Large intestine (tissue), 3 donors: ENCODE measurements around the gene COMTD1. TPM values are rescaled to one million over a fixed set of nuclear protein-coding genes. Genes with fewer than 3 reads are reported as not detected.
"Not testable (repeated sequence)": the region's sequence is repeated elsewhere in the genome, so short reads cannot be mapped to it uniquely, and the experiment has no call there.

Experiments
- DNase-seq, 2 donors: peaks; one replicate each; pipeline versions ENCODE4 v3.0.0 to v3.0.0-alpha.2; 2013
- H3K27ac ChIP-seq: one replicate; pipeline ENCODE4 v1.5.1; 2013; ENCODE audit warnings: low read length
- H3K27me3 ChIP-seq: 2 replicates; pipeline ENCODE4 v1.6.1; 2013; ENCODE audit warnings: low read length; ENCODE audit not compliant: control insufficient read depth, insufficient read depth
- H3K36me3 ChIP-seq: 2 replicates; pipeline ENCODE4 v1.6.1; 2013; ENCODE audit warnings: low read length; ENCODE audit not compliant: control insufficient read depth, insufficient read depth
- H3K4me1 ChIP-seq: one replicate; pipeline ENCODE4 v1.6.1; 2013; ENCODE audit warnings: low read length; ENCODE audit not compliant: control insufficient read depth, insufficient read depth
- H3K4me3 ChIP-seq: one replicate; pipeline ENCODE4 v1.5.1; 2013; ENCODE audit warnings: low read length
- H3K9me3 ChIP-seq: one replicate; pipeline ENCODE4 v1.6.1; 2013; ENCODE audit warnings: mild to moderate bottlenecking, low read depth, low read length, moderate library complexity; ENCODE audit not compliant: control insufficient read depth
- WGBS: methylation state at CpG from one replicate; pipeline ENCODE4 v1.1.5; 2013; ENCODE audit warnings: low lambda C conversion rate; ENCODE audit not compliant: insufficient coverage; 5-methylcytosine and 5-hydroxymethylcytosine counted together
- polyA plus RNA-seq: library from polyadenylated mRNA; unstranded; fragments of 120-200 nt; gene quantifications from one replicate; pipeline ENCODE4 v1.2.1, GENCODE V29; 2013

COMTD1 gene
- polyA plus RNA-seq, 1 donor = 34.2 TPM

- Histone ChIP-seq H3K27me3 (no peaks in the 10 kb centered on the region), H3K36me3 (peaks cover 2% of the 10 kb centered on the region), H3K4me3 (no peak overlapping the region), H3K27ac (no peak overlapping the region), H3K9me3 (no peaks in the 10 kb centered on the region), H3K4me1 (peaks cover 20% of the 10 kb centered on the region)
- DNase-seq = no peak
- 84% methylated on average over 2 of the region's 13 CpGs for WGBS
Observed at GRCh38 chr10:75207079-75207856, 28.5 kb downstream of the COMTD1 start.

GRCh38 chr10:75206638-75207037 lies 29.1 kb downstream of the COMTD1 start:
- H3K9me3 ChIP-seq, H3K4me3 ChIP-seq, H3K36me3 ChIP-seq, H3K27me3 ChIP-seq, DNase-seq, H3K27ac ChIP-seq: not testable (repeated sequence)
- WGBS = no CpG with 5 or more reads among the region's 14 CpGs
- H3K4me1 ChIP-seq = peaks cover 20% of the 10 kb centered on the region

GRCh38 chr10:75205908-75206307 lies 29.8 kb downstream of the COMTD1 start:
- DNase-seq = no peak
- Histone ChIP-seq H3K36me3 (no peaks in the 10 kb centered on the region), H3K4me3 (no peak overlapping the region), H3K27ac (no peak overlapping the region), H3K4me1 (peaks cover 21% of the 10 kb centered on the region), H3K9me3 (no peaks in the 10 kb centered on the region), H3K27me3 (no peaks in the 10 kb centered on the region)
- WGBS = no CpG with 5 or more reads among the region's 2 CpGs

- Histone ChIP-seq H3K9me3 (no peaks in the 10 kb centered on the region), H3K36me3 (no peaks in the 10 kb centered on the region), H3K27ac (no peak overlapping the region), H3K27me3 (no peaks in the 10 kb centered on the region), H3K4me1 (peaks cover 18% of the 10 kb centered on the region), H3K4me3 (no peak overlapping the region)
- no peak for DNase-seq
- WGBS = 100% methylated on average over 1 of the region's 5 CpGs
Observed at GRCh38 chr10:75203724-75204123, 32.0 kb downstream of the COMTD1 start.

- DNase-seq, H3K36me3 ChIP-seq, H3K27ac ChIP-seq, H3K27me3 ChIP-seq, H3K9me3 ChIP-seq, H3K4me3 ChIP-seq: not testable (repeated sequence)
- no CpG with 5 or more reads among the region's 11 CpGs for WGBS
- H3K4me1 ChIP-seq = peaks cover 15% of the 10 kb centered on the region
Observed at GRCh38 chr10:75203046-75203620, 32.6 kb downstream of the COMTD1 start.

GRCh38 chr10:75202321-75203045 lies 33.3 kb downstream of the COMTD1 start:
- no peaks in the 10 kb centered on the region for H3K27me3 ChIP-seq
- no CpG with 5 or more reads among the region's 1 CpG for WGBS
- H3K9me3 ChIP-seq = no peaks in the 10 kb centered on the region
- no peaks in the 10 kb centered on the region for H3K36me3 ChIP-seq
- H3K27ac ChIP-seq = peak overlapping the region; percentile 9
- H3K4me1 ChIP-seq = peaks cover 11% of the 10 kb centered on the region
- H3K4me3 ChIP-seq = no peak overlapping the region
- no peak for DNase-seq

- Histone ChIP-seq H3K4me1 (peaks cover 9% of the 10 kb centered on the region), H3K9me3 (no peaks in the 10 kb centered on the region), H3K27ac (peak overlapping the region; percentile 43), H3K4me3 (no peak overlapping the region), H3K27me3 (no peaks in the 10 kb centered on the region), H3K36me3 (no peaks in the 10 kb centered on the region)
- WGBS = no CpG with 5 or more reads among the region's 9 CpGs
- DNase-seq = peak; percentile 83 to 89
Observed at GRCh38 chr10:75201793-75202307, 33.9 kb downstream of the COMTD1 start.

GRCh38 chr10:75199949-75200348 lies 35.8 kb downstream of the COMTD1 start:
- no CpG with 5 or more reads among the region's 6 CpGs for WGBS
- H3K27ac ChIP-seq, H3K36me3 ChIP-seq, H3K4me1 ChIP-seq, H3K27me3 ChIP-seq, DNase-seq, H3K9me3 ChIP-seq, H3K4me3 ChIP-seq: not testable (repeated sequence)

- H3K36me3 ChIP-seq = peaks cover 3% of the 10 kb centered on the region
- H3K4me3 ChIP-seq = no peak overlapping the region
- no peak for DNase-seq
- no peaks in the 10 kb centered on the region for H3K27me3 ChIP-seq
- peaks cover 9% of the 10 kb centered on the region for H3K4me1 ChIP-seq
- no CpG with 5 or more reads among the region's 2 CpGs for WGBS
- H3K27ac ChIP-seq = no peak overlapping the region
- no peaks in the 10 kb centered on the region for H3K9me3 ChIP-seq
Observed at GRCh38 chr10:75197906-75198305, 37.9 kb downstream of the COMTD1 start.

- no CpG with 5 or more reads among the region's 3 CpGs for WGBS
- no peak for DNase-seq
- H3K9me3 ChIP-seq = no peaks in the 10 kb centered on the region
- H3K27ac ChIP-seq = no peak overlapping the region
- peaks cover 6% of the 10 kb centered on the region for H3K4me1 ChIP-seq
- H3K27me3 ChIP-seq = no peaks in the 10 kb centered on the region
- no peak overlapping the region for H3K4me3 ChIP-seq
- peaks cover 3% of the 10 kb centered on the region for H3K36me3 ChIP-seq
Observed at GRCh38 chr10:75197066-75197465, 38.7 kb downstream of the COMTD1 start.
